ENCODE data around the gene KCNK3.

KCNK3 gene

DNA sequence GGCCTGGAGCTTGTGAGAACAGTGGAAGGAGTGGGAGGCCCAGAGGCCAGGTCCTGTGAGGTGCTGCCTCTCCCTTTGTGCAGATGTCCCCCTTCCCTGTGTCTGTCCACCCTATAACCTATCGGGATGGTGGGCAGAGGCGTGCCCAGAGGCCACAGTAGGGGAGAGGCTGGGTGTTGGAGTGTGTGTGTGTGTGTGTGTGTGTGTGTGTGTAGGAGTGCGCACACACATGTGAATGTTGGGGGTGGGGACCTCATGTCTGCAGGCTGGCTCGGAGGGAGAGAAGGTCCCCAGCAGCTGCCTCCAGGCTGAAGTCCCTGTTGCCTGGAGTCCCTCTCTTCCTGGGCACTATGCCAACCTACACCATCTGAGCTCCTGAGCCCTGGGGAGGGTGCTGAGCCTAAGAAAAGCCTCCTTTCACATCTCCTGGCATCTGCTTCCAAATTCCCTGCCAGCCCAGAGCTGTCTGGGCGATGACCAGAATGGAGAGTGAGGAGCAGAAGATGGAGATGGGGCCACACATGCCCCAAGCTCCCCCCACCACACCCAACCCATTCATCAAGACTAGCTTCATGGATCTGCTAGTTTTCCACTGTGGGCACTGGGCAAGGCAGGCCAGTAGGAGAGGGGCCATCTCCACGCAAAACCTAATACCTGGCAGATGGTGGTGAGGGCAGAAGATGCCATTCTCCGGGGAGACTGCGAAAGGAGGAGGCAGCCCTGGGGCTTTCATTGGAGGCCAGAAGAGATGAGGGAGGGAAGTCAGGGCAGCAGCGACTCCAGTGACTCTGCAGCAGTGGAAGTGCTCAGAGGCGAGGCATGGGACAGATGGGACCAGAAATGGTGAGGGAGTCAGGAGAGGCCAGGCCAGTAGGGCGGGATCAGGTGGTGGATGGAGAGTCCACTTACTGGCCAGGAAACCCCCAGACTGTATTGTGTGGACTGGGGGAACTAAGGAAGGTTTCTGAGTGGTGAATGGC lies 20.3 kb downstream of the KCNK3 start:
- DNase-seq (ENCODE audit: low read depth) = no peak

DNA sequence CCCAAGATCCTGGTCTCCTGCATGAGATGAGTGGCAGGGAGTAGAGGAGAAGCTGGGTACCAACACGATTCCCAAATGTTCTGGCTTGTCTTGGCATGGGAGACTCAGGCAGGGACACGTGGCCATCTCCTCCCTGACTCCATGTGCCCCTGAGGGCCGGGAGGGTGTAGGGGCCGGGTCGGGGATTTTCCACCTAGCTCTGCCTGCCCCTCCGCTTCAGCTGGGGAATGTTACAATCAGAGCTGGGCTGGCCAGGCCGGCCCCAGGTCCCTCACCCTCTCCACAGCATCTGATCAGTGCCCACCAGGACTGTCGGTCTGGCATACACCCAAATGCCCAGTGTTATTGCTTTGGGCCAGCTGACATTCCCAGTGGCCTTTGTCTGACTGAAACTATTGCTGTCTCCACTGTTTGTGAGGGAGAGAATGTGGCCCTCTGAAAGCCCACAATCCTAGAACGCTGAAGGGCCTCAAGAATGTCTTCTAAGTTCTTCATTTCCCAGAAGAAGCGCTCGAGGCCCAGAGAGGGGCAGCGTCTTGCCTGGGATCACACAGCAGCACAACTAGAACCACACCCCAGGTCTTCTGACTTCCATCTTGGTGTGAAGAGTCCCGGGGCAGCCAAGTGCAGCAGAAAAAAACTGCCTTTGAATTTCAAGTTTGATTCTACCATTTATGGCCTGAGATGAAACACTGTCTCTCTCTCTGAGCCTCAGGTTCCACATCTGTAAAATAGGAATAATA lies 23.2 kb downstream of the KCNK3 start:
- DNase-seq (ENCODE audit: low read depth) = no peak

DNA sequence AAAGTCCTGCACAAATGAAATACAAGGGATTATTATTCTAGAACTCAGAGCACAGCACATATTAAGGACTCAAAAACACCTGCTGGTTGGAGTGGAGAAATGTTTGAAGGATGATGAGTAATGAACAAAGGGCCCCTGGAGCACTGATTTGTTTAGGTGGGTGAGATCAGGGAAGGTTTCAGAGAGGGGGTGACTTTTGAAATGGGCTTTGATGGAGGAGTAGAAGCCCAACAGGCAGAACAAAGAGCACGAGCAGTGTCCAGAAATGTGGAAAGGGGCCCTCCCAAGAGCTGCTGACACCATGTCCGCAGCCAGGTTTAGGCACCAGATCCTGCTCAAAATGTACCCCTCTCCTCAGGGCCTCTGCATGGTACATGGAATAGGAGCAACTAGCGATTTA lies 23.8 kb downstream of the KCNK3 start:
- DNase-seq (ENCODE audit: low read depth) = no peak

DNA sequence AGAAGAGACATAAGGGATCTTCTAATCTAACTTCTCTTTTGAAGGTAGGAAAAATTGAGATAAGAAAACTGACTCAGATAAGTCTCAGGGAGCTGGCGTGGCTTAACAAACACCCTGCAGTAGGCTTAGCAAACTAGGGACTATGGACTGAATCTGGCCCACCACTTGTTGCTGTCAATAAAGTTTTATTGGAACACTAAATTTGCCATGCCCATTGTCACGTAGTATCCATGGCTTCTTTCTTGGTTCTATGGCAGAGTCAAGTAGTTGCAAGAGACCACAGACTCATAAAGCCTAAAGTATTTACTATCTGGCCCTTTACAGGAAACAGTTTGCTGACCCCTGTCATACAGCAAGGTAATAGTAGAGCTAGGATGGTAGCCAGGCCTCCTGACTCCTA lies 24.2 kb downstream of the KCNK3 start:
- DNase-seq (ENCODE audit: low read depth) = no peak

DNA sequence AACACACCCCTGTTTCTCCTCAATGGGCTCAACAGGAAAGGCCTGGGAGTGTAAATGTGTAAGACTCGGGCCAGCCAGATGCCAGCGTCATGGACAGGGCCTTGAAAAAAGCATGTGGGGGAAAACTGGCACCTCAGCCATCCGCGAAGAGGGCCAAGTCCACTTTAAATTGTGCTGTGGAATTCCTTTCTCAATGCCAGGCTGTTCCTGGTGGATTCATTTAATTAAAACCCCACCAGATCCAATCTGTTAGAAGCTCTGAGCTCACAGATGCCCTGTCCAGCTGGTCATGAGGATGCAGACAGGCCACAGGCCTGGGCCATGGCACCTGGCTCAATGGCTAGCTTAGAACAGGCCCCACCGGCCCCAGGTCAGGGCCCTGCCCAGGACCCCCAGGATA lies 24.8 kb downstream of the KCNK3 start:
- DNase-seq (ENCODE audit: low read depth) = no peak

DNA sequence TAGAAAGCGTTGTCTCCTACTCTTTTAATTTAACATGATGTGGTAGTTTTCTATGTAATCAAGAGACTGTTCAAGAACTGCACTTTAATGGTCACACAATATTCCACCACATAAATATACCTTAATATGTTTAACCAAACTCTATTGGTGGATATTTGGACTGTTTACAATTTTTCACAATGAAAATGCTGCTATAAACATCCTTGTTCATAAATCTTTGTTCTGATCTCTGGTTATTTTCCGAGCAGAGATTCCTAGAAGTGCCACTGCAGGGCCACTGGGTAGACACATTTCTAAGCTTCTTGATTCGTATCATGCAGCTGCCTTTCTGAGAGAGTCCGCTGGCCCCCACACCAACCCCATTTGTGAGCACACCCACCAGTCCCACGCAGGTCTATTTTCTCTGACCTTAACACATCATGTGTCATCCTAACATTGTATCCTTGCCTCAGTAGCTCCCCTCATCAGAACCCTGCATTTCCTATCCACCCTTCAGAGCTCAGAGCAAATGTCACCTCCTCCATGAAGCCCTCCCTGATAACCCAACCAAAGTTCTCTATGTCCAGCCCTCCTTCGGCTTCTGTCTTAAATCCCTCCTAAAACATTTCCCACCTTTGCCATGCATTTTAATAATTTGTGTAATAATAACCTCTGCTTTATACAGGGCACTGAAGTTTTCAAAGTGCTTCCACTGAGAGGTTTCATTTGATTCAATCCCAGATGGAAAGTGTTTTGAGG lies 26.6 kb downstream of the KCNK3 start:
- no peak for DNase-seq (ENCODE audit: low read depth)

DNA sequence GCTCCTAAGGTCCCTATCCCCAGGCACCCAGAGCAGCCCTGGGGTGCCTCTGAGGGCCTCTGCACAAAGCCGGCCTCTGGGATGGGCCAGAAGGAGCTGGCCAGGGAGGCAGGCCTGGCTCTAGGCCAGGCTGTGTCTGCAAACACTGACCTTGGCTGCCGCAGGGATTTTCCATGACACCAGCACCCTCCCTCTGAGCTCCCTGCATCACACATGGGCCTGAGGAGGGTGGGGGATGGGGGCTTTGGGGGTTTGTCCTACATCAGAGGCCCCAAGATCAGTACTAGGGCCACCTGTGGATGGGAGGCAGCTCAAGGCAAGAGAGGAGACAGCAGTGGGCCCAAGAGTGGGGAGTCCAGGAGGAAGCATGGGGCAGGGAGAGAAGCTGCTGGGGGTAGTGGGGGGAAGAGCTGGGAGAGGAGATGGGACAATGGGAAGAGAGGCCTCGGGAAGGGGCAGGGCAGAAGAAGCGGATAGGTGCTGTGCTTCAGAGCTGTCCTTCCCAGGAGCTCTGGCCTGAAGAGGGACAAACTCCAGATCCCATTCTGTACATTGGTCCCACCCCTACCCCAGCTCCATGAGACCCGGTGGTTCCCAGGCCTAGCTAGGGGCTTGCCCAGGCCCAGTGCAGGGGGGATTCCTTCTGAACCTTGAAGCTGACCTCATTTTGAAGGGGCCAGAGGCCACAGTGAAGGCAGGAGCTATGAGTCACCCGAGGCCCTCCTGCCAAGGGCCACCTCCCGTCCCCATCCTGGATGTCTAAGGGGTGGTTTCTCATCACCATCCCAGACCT lies 28.0 kb downstream of the KCNK3 start:
- DNase-seq (ENCODE audit: low read depth) = no peak

DNA sequence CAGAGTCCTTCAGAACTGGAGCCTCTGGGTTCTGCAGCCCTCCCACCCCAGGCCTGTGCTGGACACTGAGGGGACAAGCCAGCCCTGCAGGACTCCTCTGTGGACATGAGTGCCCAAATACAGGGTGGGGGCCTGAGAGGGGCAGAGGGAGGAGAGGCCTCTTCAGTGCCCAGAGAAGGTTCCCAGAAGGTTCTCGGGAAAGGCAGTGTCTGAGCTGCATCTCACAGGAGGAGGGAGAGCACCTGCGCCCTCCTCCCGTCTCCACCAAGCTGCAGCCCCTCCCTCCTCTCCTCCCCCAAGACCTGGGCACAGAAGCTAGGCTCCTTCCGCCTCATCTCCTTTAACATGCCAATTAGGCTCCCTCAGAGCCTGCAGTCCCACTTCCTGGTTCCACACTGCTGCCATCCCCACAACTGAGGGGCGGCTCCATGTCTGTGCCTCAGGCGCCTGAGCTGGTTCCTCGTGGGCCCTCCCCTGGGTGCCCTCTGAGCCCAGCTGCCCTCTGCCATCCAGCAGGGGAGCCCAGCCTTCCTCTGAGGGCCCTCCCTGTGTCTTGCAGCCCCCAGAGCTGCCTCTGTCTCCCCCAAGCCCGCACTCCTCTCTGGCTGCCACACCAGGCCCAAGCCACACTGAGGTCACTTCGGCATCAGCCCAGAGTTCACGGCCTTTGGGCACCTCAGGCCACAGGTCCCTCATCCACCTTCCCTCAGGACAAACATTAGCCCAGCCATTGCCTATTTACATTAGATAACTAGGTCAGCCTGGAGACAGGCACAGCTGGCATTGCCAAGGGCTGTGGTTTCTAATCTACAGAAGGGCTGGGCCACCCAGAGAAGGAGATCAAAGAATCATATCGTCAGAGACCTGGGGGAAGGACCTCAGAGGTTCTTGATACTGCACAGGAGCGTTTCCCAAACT lies 28.9 kb downstream of the KCNK3 start:
- DNase-seq (ENCODE audit: low read depth) = no peak

DNA sequence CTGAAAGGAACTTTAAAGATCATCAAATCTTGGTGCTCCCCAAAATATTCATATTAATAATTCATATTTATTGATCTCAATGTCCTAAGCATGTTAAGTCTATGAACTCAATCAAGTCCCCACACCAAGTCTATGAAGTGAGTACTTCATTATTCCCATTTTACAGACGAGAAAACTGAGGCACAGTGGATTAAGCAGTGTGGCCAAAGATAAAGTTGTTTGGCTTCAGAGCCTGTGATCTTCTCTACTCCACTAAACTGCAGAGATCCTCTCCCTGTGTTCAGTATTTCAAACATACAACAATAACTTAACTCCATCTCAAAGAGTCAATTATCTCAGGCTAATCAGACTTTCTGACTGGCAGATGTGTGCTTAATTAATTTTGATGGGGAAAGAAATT lies 29.8 kb downstream of the KCNK3 start:
- no peak for DNase-seq (ENCODE audit: low read depth)

DNA sequence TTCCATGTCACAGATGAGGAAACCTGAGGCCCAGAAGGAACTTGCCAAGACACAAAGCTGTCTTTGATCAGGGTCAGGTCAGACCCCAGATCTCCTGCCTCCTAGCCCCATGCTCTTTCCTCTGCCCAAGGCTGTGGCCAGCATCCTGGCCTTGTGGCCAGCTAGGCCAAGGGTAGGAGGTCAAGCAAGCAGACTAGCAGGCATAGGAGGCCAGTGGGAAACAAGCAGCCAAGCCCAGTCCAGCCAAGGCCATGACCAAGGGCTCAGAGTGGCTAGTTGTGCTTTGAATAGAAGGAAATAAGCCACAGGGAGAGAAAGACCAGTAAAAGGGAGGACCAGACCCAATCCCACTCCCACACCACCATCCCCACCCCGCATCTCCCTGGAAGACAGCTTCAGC lies 30.4 kb downstream of the KCNK3 start:
- DNase-seq (ENCODE audit: low read depth) = no peak

DNA sequence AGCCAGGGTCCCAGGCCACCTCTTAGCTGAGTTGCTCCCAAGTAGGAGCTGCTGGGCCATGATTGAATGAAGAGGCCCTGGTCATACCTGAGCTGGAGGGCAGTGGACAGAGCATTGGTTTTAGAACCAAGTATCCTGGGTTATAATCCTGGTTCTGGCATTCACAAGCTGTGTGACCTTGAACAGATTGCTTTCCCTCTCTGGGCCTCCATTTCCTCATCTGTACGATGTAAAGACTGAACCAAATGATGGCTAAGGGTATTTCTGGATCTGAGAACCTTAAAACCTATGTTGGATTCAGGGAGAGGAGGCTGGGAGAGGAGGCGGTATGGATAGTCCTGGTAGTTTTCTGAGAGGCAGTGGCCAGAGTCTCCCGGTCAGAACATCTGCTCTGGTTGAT lies 31.0 kb downstream of the KCNK3 start:
- no peak for DNase-seq (ENCODE audit: low read depth)

DNA sequence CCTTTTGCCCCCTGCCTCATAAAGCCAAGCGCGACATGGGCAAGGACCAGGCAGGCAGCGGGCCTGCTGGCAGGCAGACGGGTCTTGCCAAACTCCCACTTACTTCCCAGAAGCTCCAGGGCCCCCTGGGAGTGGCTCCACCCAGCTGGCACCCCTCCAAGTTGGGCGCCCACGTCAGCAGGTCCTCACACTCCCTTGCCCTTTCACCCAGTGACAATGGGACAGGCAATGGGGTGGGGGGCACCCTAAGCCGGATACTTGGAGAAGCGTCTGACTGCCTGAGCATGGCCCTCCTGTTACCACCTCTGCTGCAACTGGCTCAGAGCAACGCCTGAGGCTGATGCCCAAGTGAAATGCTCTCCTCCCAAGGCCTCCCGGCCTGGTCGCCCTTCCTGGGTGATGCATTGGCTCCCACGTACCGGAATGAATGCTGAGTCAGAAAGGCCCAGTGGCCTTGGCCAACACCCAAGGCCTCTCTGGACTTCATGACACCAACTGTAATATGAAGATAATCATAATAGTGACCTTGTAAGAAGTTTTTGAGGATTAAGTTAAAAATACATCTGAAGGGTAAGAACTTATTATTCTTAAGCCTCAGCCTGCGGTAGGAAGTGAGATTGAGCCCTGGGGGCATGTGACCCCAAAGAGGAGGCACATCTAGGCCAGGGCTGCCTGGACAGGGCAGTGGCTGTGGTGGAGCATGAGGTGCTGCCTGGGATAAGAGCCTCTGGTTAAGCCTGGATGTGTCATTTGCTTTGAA lies 31.6 kb downstream of the KCNK3 start:
- no peak for DNase-seq (ENCODE audit: low read depth)

DNA sequence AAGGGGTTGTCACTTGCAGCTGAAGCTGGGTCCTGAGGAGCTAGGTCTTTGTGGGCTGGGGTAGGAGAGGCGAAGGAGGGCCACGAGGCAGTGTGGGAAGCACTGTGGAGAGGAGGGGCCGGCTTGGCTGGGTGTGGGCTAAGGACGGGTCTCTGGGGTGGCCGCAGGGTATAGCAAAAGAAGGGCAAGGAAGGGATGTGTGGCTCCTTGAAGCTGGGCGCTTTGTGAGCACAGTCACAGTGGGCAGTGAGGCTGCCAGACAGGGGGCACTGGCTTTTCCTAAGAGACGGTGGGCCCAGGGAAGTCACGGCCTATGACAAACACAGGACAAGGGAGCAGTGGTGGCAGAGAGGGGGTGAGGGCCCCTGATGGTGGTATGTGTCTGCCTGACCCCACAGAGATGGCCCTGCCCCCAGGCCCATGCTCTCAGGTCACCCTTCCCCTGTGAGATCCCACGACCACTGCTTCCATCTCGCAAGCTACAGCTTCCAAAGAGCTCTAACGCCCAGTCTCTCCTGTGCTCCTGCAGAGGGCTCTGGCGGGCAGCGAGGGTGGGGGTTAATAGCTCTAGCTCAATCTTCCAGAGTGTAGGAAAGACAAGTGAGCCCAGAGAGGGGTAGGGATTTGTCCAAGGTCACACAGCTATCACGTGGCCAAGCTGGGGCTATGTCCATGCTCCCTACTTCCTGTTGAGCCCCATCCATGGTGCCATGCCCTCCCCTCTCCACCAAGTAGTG lies 32.4 kb downstream of the KCNK3 start:
- DNase-seq (ENCODE audit: low read depth) = no peak

DNA sequence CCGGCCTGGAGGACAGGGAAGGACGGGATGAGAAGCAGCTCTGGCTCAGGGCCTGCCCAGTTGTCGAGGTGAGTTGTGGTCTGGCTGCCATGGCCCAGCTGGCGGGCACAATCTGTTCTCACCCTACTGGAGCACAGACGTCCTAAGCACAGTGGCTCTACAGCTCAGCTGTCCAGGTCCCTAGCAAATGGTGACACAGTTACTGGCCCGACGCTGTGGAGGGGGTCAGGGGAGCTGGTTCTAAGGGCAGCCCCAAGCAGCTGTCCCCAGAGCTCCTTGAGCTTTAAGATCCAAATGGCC lies 32.9 kb downstream of the KCNK3 start:
- DNase-seq (ENCODE audit: low read depth) = no peak

DNA sequence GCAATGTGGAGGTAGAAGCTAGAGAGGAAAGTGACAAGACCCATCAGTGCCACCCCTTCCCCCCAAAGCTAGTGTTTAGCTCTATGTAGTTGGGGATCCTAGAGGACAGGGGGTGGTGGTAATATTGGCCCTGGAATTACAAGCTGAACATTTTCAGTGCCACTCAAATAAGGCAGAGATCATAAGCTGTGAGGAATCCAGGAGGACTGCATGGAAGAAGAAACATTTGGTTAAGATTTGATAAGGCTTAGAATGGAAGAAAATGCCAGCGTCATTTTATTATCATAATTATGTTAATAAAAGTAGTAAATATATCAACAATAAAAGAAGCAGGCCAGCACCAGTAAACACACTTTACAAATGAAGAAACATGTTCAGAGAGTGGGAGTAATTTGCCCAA lies 33.7 kb downstream of the KCNK3 start:
- no peak for DNase-seq (ENCODE audit: low read depth)

DNA sequence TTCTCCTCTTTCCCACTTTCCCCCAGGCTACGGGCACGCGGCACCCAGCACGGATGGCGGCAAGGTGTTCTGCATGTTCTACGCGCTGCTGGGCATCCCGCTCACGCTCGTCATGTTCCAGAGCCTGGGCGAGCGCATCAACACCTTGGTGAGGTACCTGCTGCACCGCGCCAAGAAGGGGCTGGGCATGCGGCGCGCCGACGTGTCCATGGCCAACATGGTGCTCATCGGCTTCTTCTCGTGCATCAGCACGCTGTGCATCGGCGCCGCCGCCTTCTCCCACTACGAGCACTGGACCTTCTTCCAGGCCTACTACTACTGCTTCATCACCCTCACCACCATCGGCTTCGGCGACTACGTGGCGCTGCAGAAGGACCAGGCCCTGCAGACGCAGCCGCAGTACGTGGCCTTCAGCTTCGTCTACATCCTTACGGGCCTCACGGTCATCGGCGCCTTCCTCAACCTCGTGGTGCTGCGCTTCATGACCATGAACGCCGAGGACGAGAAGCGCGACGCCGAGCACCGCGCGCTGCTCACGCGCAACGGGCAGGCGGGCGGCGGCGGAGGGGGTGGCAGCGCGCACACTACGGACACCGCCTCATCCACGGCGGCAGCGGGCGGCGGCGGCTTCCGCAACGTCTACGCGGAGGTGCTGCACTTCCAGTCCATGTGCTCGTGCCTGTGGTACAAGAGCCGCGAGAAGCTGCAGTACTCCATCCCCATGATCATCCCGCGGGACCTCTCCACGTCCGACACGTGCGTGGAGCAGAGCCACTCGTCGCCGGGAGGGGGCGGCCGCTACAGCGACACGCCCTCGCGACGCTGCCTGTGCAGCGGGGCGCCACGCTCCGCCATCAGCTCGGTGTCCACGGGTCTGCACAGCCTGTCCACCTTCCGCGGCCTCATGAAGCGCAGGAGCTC lies 35.4 kb downstream of the KCNK3 start:
- no peak for DNase-seq (ENCODE audit: low read depth)

DNA sequence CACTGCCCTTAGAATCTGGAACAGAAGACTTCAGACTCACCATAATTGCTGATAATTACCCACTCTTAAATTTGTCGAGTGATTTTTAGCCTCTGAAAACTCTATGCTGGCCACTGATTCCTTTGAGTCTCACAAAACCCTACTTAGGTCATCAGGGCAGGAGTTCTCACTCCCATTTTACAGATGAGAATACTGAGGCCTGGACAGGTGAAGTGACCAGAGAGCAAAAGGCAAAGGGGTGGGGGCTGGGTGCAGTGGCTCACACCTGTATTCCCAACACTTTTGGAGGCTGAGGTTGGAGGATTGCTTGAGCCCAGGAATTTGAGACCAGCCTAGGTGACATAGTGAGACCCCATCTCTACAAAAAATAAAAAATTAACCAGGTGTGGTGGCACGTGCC lies 36.8 kb downstream of the KCNK3 start:
- DNase-seq (ENCODE audit: low read depth) = no peak

Data from activated T-cell treated with anti-CD3 and anti-CD28 coated beads for 48 hours (primary cell).